IMR-90 (cell line): ENCODE data around the gene PTPN11. TPM values are rescaled to one million over a fixed set of nuclear protein-coding genes. Genes with fewer than 3 reads are reported as not detected.

Experiments used
- ATAC-seq: fragments of 200-7000 bp; cut with Tn5 transposase; 2 replicates; pipeline ENCODE4 v1.9.1; 2020; ENCODE audit warnings: low read depth, mild to moderate bottlenecking, moderate library complexity
- BruUV-seq: library from RNA; stranded (reverse); fragments of 400-500 nt; replicated peaks from 2 replicates; lab custom pipeline; 2021; lab: Mats Ljungman, UMichigan
- CTCF ChIA-PET: fragments of 300-600 bp; formaldehyde crosslinking; extraction: SDS; loops from one replicate; lab custom pipeline; 2021; ENCODE audit warnings: antibody characterized with exemption; lab: Yijun Ruan, JAX
- POLR2A ChIA-PET: fragments of 300-600 bp; sonication (Branson Sonifier 250); formaldehyde crosslinking; loops from one replicate; lab custom pipeline; 2022; ENCODE audit warnings: antibody characterized with exemption; ENCODE audit not compliant: unreplicated experiment; lab: Charles Lee
- DNase-seq: peaks from one replicate; pipeline ENCODE4 v3.0.0; 2013
- H2AFZ ChIP-seq: replicated peaks from 2 replicates; pipeline ENCODE3; 2013; ENCODE audit warnings: low read length, mild to moderate bottlenecking; ENCODE audit not compliant: poor library complexity
- H2AK5ac ChIP-seq: 2 replicates; pipeline ENCODE4 v1.6.1; 2013; ENCODE audit warnings: low read depth, low read length, inconsistent platforms
- H2AK9ac ChIP-seq: replicated peaks from 2 replicates; pipeline ENCODE3; 2013; ENCODE audit warnings: mild to moderate bottlenecking, low read depth, low read length, moderate library complexity; ENCODE audit not compliant: poor library complexity
- H2BK120ac ChIP-seq: 2 replicates; pipeline ENCODE4 v1.6.1; 2013; ENCODE audit warnings: low read depth, low read length, inconsistent platforms
- H2BK15ac ChIP-seq: 3 replicates; pipeline ENCODE4 v1.6.1; 2013; ENCODE audit warnings: low read depth, low read length, inconsistent platforms
- H2BK20ac ChIP-seq: 2 replicates; pipeline ENCODE4 v1.6.1; 2013; ENCODE audit warnings: low read depth, mild to moderate bottlenecking, inconsistent platforms, low read length, moderate library complexity
- H2BK5ac ChIP-seq: 2 replicates; pipeline ENCODE4 v1.6.1; 2013; ENCODE audit warnings: mild to moderate bottlenecking, low read depth, low read length, inconsistent platforms; ENCODE audit not compliant: poor library complexity, severe bottlenecking
- H3K14ac ChIP-seq: replicated peaks from 2 replicates; pipeline ENCODE4 v1.6.1; 2013; ENCODE audit warnings: low read depth, low read length, inconsistent platforms
- H3K18ac ChIP-seq: 2 replicates; pipeline ENCODE4 v1.6.1; 2013; ENCODE audit warnings: low read depth, low read length, control low read depth
- H3K23ac ChIP-seq: 2 replicates; pipeline ENCODE4 v1.6.1; 2013; ENCODE audit warnings: low read depth, low read length, inconsistent platforms
- H3K27ac ChIP-seq: 2 replicates; pipeline ENCODE4 v1.5.1; 2013; ENCODE audit warnings: mild to moderate bottlenecking, control low read depth, low read length; ENCODE audit not compliant: insufficient read depth
- H3K27me3 ChIP-seq: 2 replicates; pipeline ENCODE4 v1.6.1; 2013; ENCODE audit warnings: low read length; ENCODE audit not compliant: control insufficient read depth, insufficient read depth
- H3K36me3 ChIP-seq: 2 replicates; pipeline ENCODE4 v1.6.1; 2013; ENCODE audit warnings: low read length, mixed read lengths; ENCODE audit not compliant: control insufficient read depth, insufficient read depth
- H3K4ac ChIP-seq: 2 replicates; pipeline ENCODE4 v1.6.1; 2013; ENCODE audit warnings: low read depth, low read length, inconsistent platforms
- H3K4me1 ChIP-seq: 2 replicates; pipeline ENCODE4 v1.6.1; 2013; ENCODE audit warnings: low read length, mixed read lengths; ENCODE audit not compliant: control insufficient read depth, insufficient read depth
- H3K4me2 ChIP-seq: 2 replicates; pipeline ENCODE4 v1.6.1; 2013; ENCODE audit warnings: low read depth, mild to moderate bottlenecking, control low read depth, low read length, moderate library complexity
- H3K4me3 ChIP-seq: 2 replicates; pipeline ENCODE4 v1.5.1; 2013; ENCODE audit warnings: low read depth, mild to moderate bottlenecking, control low read depth, low read length, moderate library complexity; ENCODE audit not compliant: insufficient read depth
- H3K56ac ChIP-seq: 2 replicates; pipeline ENCODE4 v1.6.1; 2013; ENCODE audit warnings: low read length, inconsistent platforms; ENCODE audit not compliant: insufficient read depth; ENCODE audit errors: extremely low read depth
- H3K79me1 ChIP-seq, 2 experiments: 2 replicates each; pipeline ENCODE4 v1.6.1; 2013; ENCODE audit warnings: low read length in 2 of 2, inconsistent platforms in 1 of 2, low read depth in 1 of 2
- H3K9ac ChIP-seq: 2 replicates; pipeline ENCODE4 v1.6.1; 2013; ENCODE audit warnings: low read depth, low read length, control low read depth
- H3K9me1 ChIP-seq: 2 replicates; pipeline ENCODE4 v1.6.1; 2013; ENCODE audit warnings: low read length, inconsistent platforms; ENCODE audit not compliant: insufficient read depth
- H3K9me3 ChIP-seq: 2 replicates; pipeline ENCODE4 v1.6.1; 2013; ENCODE audit warnings: low read length; ENCODE audit not compliant: control insufficient read depth, insufficient read depth
- H4K20me1 ChIP-seq: 2 replicates; pipeline ENCODE4 v1.6.1; 2013; ENCODE audit warnings: low read length, inconsistent platforms; ENCODE audit not compliant: insufficient read depth
- H4K5ac ChIP-seq: 2 replicates; pipeline ENCODE4 v1.6.1; 2013; ENCODE audit warnings: mild to moderate bottlenecking, low read depth, low read length, control low read depth
- H4K8ac ChIP-seq, 2 experiments: 2 replicates each; pipeline ENCODE4 v1.6.1; 2013; ENCODE audit warnings: low read depth in 2 of 2, low read length in 2 of 2, control low read depth in 1 of 2, inconsistent platforms in 1 of 2
- H4K91ac ChIP-seq: 2 replicates; pipeline ENCODE4 v1.6.1; 2013; ENCODE audit warnings: low read depth, low read length, inconsistent platforms; ENCODE audit not compliant: insufficient read depth
- BHLHE40 ChIP-seq: fragments of 150-350 bp; IDR thresholded peaks from 2 replicates; pipeline ENCODE4 v1.6.1; 2016; ENCODE audit warnings: mild to moderate bottlenecking, low read depth, low read length
- CEBPB ChIP-seq: IDR thresholded peaks from 2 replicates; pipeline ENCODE4 v1.6.1; 2012; ENCODE audit warnings: low read depth, low read length, improper control_type of control experiment
- CHD1 ChIP-seq: IDR thresholded peaks from 2 replicates; pipeline ENCODE4 v1.6.1; 2012; ENCODE audit warnings: low read depth, low read length, improper control_type of control experiment
- ELK1 ChIP-seq: fragments of 150-350 bp; IDR thresholded peaks from 2 replicates; pipeline ENCODE4 v1.6.1; 2016; ENCODE audit warnings: low read depth, mild to moderate bottlenecking, low read length, moderate library complexity, borderline replicate concordance
- FOS ChIP-seq: fragments of 150-350 bp; IDR thresholded peaks from 2 replicates; pipeline ENCODE4 v1.6.1; 2016; ENCODE audit warnings: low read depth, low read length
- MAFK ChIP-seq: IDR thresholded peaks from 2 replicates; pipeline ENCODE4 v1.6.1; 2012; ENCODE audit warnings: low read depth, low read length, improper control_type of control experiment
- MAZ ChIP-seq: IDR thresholded peaks from 2 replicates; pipeline ENCODE4 v1.6.1; 2012; ENCODE audit warnings: low read depth, mild to moderate bottlenecking, low read length, improper control_type of control experiment, moderate library complexity, borderline replicate concordance
- MXI1 ChIP-seq: IDR thresholded peaks from 2 replicates; pipeline ENCODE4 v1.6.1; 2012; ENCODE audit warnings: low read depth, mild to moderate bottlenecking, low read length, moderate library complexity, borderline replicate concordance
- NFE2L2 ChIP-seq: fragments of 150-350 bp; IDR thresholded peaks from 2 replicates; pipeline ENCODE4 v1.6.1; 2016; ENCODE audit warnings: low read depth, mild to moderate bottlenecking, low read length
- POLR2A ChIP-seq: IDR thresholded peaks from 2 replicates; pipeline ENCODE4 v1.6.1; 2012; ENCODE audit warnings: mild to moderate bottlenecking, low read depth, low read length
- RAD21 ChIP-seq: IDR thresholded peaks from 2 replicates; pipeline ENCODE4 v1.6.1; 2012; ENCODE audit warnings: low read length, improper control_type of control experiment
- RCOR1 ChIP-seq: IDR thresholded peaks from 2 replicates; pipeline ENCODE4 v1.6.1; 2012; ENCODE audit warnings: mild to moderate bottlenecking, low read length, improper control_type of control experiment; ENCODE audit not compliant: insufficient replicate concordance
- RFX5 ChIP-seq: IDR thresholded peaks from 2 replicates; pipeline ENCODE4 v1.8.0; 2012; ENCODE audit warnings: low read depth, mild to moderate bottlenecking, low read length, moderate library complexity
- SMC3 ChIP-seq: fragments of 150-350 bp; IDR thresholded peaks from 2 replicates; pipeline ENCODE4 v1.6.1; 2016; ENCODE audit warnings: low read depth, mild to moderate bottlenecking, antibody characterized with exemption, low read length, moderate library complexity
- USF2 ChIP-seq: fragments of 150-350 bp; IDR thresholded peaks from 2 replicates; pipeline ENCODE4 v1.6.1; 2017; ENCODE audit warnings: mild to moderate bottlenecking, antibody characterized with exemption, low read length, low read depth
- WGBS, 2 experiments: methylation state at CpG; one replicate each; pipeline versions ENCODE4 v1.1.5 to v1.1.7; 2013; ENCODE audit warnings: missing lambda C conversion rate in 2 of 2; ENCODE audit not compliant: insufficient read length in 1 of 2; ENCODE audit errors: extremely low coverage in 2 of 2; 5-methylcytosine and 5-hydroxymethylcytosine counted together
- dilution Hi-C: fragments of 300-500 bp; cut with HindIII; formaldehyde crosslinking; loops from one replicate; pipeline ENCODE4 v1.14.3; 2018; ENCODE audit warnings: low sequenced_read_pairs; ENCODE audit not compliant: unreplicated experiment
- in situ Hi-C: fragments of 300-500 bp; cut with MboI; formaldehyde crosslinking; loops from 3 replicates; pipeline ENCODE4 v1.14.3; 2019; ENCODE audit warnings: low sequenced_read_pairs, inconsistent platforms, mixed read lengths
- intact Hi-C: fragments of 100-400 bp; cut with micrococcal nuclease; formaldehyde crosslinking; loops from 2 replicates; pipeline ENCODE4 v1.10.0; 2022
- polyA plus RNA-seq, 3 experiments: library from polyadenylated mRNA; depleted of rRNA; stranded (reverse); fragments of >200 nt; gene quantifications; 2 replicates each; pipeline ENCODE4 v1.2.3, GENCODE V29; 2012; ENCODE audit warnings: low replicate concordance in 1 of 3
- total RNA-seq: library from RNA; depleted of rRNA; stranded (reverse); fragments of >200 nt; gene quantifications from 2 replicates; pipeline ENCODE4 v1.2.3, GENCODE V29; 2012
- TF ChIP-seq, protein P1 (sequence below): conservative IDR thresholded peaks from 2 replicates; pipeline ENCODE4 v1.5.1; 2012; ENCODE audit warnings: mild to moderate bottlenecking, low read depth, low read length, improper control_type of control experiment

Gene PTPN11
- total and polyA plus RNA-seq, 2 of the 4 experiments (the other 2 are of a cell fraction) = 52.9 to 135 TPM

DNA sequence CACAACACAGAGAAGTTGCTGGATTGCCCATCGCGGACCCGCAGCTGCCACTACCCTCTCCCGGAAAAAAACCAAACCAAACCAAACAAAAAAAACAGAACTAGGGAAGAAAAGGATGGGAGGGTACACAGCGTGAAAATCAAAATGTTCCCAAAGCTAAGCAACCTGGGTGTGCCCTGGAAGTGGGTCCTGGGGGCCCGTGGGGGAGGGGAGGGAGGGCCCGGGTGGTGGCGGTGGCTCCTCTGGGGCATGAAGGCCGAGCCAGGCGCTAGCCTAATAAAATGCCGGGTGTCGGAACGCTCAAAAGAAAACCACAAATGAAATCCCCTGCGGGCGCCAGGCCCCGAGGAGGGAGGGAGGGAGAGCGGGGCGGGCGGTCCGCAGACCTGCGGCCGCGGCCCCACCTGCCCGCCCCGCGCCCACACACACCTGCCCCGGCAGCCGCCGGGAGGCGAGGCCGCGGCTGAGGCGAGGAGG, 37.3 kb upstream of the PTPN11 start:
- in situ Hi-C loops (loop anchor here (10.0 kb wide), 1 partner anchor 117 kb away; no protein-coding TSS in a partner anchor), intact Hi-C loops (loop anchor here (10.0 kb wide), 1 partner anchor 277 kb away; the partner anchor contains the start of gene NAA25), dilution Hi-C loops (no loop called here)
- H3K18ac ChIP-seq = no peak overlapping the region
- H3K79me1 ChIP-seq = peaks cover 7 to 34% of the 10 kb centered on the region in 2 experiments
- H4K20me1 ChIP-seq = peaks cover 16% of the 10 kb centered on the region
- ChIA-PET POLR2A (no interaction called here), CTCF (no interaction called here)
- H3K4ac ChIP-seq = peak overlapping the region; percentile 24; the same call in 1 of the 2 replicates
- WGBS, 2 experiments = 0% methylated on average over 18 of the region's 33 CpGs; no CpG with 5 or more reads in 1 of the 2 experiments
- peak overlapping the region; percentile 99 for H2AFZ ChIP-seq
- H2BK20ac ChIP-seq = no peak overlapping the region
- peak overlapping the region; percentile 84; the same call in 1 of the 2 replicates for H3K23ac ChIP-seq
- H2AK9ac ChIP-seq = peak overlapping the region; percentile 1
- no peak overlapping the region for H3K56ac ChIP-seq
- TF ChIP-seq POLR2A (no peak), ELK1 (no peak), CEBPB (no peak), MXI1 (no peak), BHLHE40 (no peak), USF2 (no peak), SMC3 (no peak), MAZ (no peak), RAD21 (no peak), CHD1 (no peak), RFX5 (no peak), NFE2L2 (no peak), MAFK (no peak), FOS (no peak), RCOR1 (no peak)
- TF ChIP-seq, protein P1, sequence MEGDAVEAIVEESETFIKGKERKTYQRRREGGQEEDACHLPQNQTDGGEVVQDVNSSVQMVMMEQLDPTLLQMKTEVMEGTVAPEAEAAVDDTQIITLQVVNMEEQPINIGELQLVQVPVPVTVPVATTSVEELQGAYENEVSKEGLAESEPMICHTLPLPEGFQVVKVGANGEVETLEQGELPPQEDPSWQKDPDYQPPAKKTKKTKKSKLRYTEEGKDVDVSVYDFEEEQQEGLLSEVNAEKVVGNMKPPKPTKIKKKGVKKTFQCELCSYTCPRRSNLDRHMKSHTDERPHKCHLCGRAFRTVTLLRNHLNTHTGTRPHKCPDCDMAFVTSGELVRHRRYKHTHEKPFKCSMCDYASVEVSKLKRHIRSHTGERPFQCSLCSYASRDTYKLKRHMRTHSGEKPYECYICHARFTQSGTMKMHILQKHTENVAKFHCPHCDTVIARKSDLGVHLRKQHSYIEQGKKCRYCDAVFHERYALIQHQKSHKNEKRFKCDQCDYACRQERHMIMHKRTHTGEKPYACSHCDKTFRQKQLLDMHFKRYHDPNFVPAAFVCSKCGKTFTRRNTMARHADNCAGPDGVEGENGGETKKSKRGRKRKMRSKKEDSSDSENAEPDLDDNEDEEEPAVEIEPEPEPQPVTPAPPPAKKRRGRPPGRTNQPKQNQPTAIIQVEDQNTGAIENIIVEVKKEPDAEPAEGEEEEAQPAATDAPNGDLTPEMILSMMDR = no peak
- H2BK5ac ChIP-seq = no peak overlapping the region
- ATAC-seq (no peak), DNase-seq (no peak)
- no peak overlapping the region; the same call in 1 of the 2 replicates for H3K14ac ChIP-seq
- peaks cover 9% of the 10 kb centered on the region for H3K9me1 ChIP-seq
- H3K4me3 ChIP-seq = peak overlapping the region; percentile 66
- peak overlapping the region; percentile 98 for H3K4me2 ChIP-seq
- H4K8ac ChIP-seq = 0 out of 4 replicates have a peak overlapping the region, but pooled peaks of 1 of the 2 experiments have one; percentile 19
- no peak overlapping the region for H4K91ac ChIP-seq
- H3K27me3 ChIP-seq = no peaks in the 10 kb centered on the region
- BruUV-seq = no TSS peak
- H2BK15ac ChIP-seq = no peak overlapping the region
- H3K27ac ChIP-seq = peak overlapping the region; percentile 60; the same call in 1 of the 2 replicates
- H2AK5ac ChIP-seq = no peak overlapping the region
- no peaks in the 10 kb centered on the region for H3K36me3 ChIP-seq
- H4K5ac ChIP-seq = no peak overlapping the region
- peak overlapping the region; percentile 60 for H3K9ac ChIP-seq
- peaks cover 9% of the 10 kb centered on the region for H3K4me1 ChIP-seq
- no peaks in the 10 kb centered on the region for H3K9me3 ChIP-seq
- H2BK120ac ChIP-seq = no peak overlapping the region
